GM12874 (cell line): Measurements from ENCODE around the gene ARHGAP23.
A peak's percentile ranks its signal among the peaks of the same experiment; 100 is the strongest.

Experiments used
- CTCF ChIP-seq: IDR thresholded peaks from 2 replicates; pipeline ENCODE4 v1.5.1; 2011; ENCODE audit warnings: low read depth, mild to moderate bottlenecking, control low read depth, low read length, moderate library complexity; ENCODE audit not compliant: insufficient read depth

The ARHGAP23 gene

GRCh38 chr17:38554430-38555350, 126.4 kb downstream of the ARHGAP23 start:
- no peak for TF ChIP-seq CTCF

GRCh38 chr17:38556239-38556638, 128.0 kb downstream of the ARHGAP23 start:
- TF ChIP-seq CTCF, result no peak

GRCh38 chr17:38557396-38557795, 129.1 kb downstream of the ARHGAP23 start:
- no peak for TF ChIP-seq CTCF

GRCh38 chr17:38557836-38558727, 129.8 kb downstream of the ARHGAP23 start:
- TF ChIP-seq CTCF, result peak; percentile 98

- no peak for TF ChIP-seq CTCF
Measured at GRCh38 chr17:38558728-38559050, 130.4 kb downstream of the ARHGAP23 start.

GRCh38 chr17:38559051-38559879, 131.0 kb downstream of the ARHGAP23 start:
- TF ChIP-seq CTCF, result peak; percentile 58
